HG03108 (cell line): ENCODE results near the gene PAPSS2.
"Not testable (repeated sequence)": the region's sequence is repeated elsewhere in the genome, so short reads cannot be mapped to it uniquely, and the experiment has no call there.

Source experiments
- ATAC-seq: cut with Tn5 transposase; IDR thresholded peaks from one replicate; pipeline ENCODE4 v1.9.1; 2021; ENCODE audit warnings: moderate library complexity; ENCODE audit not compliant: unreplicated experiment

The PAPSS2 gene

GRCh38 chr10:87742992-87743610 lies 83.4 kb downstream of the PAPSS2 start:
- ATAC-seq, result not testable (repeated sequence)

- ATAC-seq, result no peak
These were observed 84.9 kb downstream of the PAPSS2 start for GRCh38 chr10:87744606-87745005.

GRCh38 chr10:87746911-87747310 lies 87.2 kb downstream of the PAPSS2 start:
- no peak for ATAC-seq

DNA sequence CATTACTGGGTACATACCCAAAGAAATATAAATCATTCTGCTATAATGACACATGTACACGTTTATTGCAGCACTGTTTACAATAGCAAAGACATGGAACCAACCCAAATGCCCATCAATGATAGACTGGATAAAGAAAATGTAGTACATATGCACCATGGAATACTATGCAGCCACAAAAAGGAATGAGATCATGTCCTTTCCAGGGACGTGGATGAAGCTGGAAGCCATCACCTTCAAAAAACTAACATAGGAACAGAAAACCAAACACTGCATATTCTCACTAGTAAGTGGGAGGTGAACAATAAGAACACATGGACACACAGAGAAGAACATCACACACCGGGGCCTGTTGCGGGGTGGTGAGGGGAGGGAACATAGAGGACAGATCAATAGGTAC lies 88.6 kb downstream of the PAPSS2 start:
- not testable (repeated sequence) for ATAC-seq

DNA sequence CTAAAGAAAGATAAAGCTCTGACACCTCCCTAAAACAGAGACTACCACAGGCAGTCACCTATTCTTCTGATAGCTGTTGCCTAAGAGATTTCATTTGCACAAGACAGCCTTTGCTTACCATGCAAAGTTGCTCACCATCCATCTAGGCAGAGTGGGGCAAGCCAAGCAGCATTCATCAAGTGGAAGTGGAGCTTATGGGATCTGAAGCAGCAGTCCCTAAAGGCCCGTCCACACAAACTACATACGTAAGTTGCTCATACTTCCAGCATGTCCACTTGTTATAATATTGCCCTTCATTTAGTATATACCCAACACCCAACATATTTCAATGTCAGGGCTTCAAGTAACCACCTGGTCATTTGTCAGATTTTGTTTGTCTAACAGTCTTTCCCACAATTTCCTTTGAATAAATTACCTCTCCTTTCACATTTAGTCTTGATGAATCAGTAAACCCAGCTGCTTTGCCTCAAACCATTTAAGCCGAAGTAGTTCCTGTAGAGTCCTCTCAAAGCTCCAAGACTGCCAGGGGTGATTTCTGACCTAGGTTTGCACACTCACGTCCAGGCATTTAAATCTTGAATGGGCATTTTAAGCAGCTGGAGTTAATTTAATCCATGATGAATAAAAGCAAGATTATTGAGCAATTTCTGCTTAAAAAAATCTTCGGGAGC lies 90.5 kb downstream of the PAPSS2 start:
- no peak for ATAC-seq

DNA sequence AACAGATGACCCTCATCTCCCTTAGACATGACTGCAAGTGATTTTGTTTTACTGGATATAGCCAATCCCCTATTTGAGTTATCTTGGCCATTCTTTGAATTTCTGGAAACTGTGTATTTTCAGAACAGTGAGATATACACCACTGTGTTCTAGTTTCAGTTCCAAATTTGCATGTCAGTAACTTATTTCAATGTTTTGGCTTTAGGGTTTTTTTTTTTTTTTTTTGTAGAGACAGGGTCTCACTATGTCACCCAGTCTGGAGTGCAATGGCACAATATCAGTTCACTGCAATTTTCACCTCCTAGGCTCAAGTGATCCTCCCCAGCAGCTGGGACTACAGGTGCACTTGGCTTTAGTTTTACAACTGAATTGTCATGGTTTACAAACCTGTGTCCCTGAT lies 91.1 kb downstream of the PAPSS2 start:
- peak; percentile 62 for ATAC-seq

- no peak for ATAC-seq
These were observed 91.6 kb downstream of the PAPSS2 start for GRCh38 chr10:87751274-87751673.

DNA sequence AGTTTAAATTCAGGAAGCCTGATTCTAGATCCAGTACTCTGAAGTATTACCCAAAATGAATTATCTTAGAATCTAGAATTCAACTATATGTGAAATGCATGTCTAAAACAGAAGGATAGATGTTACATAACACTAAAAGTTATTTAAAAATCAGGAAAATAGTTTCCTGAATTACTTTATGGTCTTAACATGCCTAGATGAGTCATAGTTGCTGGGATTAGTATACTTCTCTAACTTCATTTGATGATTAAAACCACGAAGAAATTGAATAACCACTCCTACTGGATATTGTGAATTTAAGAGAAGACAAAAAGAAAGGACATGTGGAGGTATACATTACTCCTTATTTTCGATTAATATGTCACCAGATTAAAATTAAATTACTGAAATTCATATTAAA lies 92.9 kb downstream of the PAPSS2 start:
- ATAC-seq, result no peak

- no peak for ATAC-seq
These were observed 94.6 kb downstream of the PAPSS2 start for GRCh38 chr10:87753995-87754866.

GRCh38 chr10:87757685-87758084 lies 98.0 kb downstream of the PAPSS2 start:
- no peak for ATAC-seq

DNA sequence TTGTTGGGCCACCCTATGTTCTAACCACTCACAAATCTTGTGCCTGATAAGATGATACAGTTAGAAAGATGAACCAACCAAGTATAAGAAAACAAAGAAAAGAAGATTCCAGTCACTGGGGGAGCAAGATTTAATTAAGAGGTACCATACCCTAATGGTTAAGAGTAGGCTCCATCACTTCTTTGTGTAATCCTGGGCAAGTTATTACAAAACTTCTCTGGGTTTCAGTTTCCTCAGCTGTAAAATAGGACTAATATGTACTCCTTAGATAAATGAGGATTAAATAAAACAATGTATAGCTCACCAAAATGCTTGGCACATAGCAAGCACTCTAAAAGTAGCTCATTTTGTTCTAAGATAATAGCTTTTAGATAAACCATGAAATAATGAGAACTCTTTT lies 99.9 kb downstream of the PAPSS2 start:
- ATAC-seq, result no peak

GRCh38 chr10:87760195-87760905 lies 100.7 kb downstream of the PAPSS2 start:
- no peak for ATAC-seq

DNA sequence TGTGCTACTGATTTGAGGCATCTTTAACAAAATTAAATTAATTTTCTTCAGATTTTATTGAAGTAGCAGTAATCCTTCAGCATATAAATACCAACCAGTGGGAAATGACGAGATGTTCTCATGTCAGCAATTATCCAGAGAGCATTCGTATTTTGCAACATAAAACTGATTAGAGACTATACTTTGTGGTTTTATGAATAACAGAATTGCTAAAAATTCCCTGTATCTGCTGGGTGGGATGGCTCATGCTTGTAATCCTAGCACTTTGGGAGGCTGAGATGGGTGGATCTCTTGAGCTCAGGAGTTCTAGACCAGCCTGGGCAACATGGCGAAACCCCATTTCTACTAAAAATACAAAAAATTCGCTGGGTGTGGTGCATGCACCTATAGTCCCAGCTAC lies 101.5 kb downstream of the PAPSS2 start:
- no peak for ATAC-seq

- no peak for ATAC-seq
These were observed 102.2 kb downstream of the PAPSS2 start for GRCh38 chr10:87761892-87762291.

- no peak for ATAC-seq
These were observed 103.6 kb downstream of the PAPSS2 start for GRCh38 chr10:87763086-87763861.

- ATAC-seq, result no peak
These were observed 104.6 kb downstream of the PAPSS2 start for GRCh38 chr10:87764072-87764934.

DNA sequence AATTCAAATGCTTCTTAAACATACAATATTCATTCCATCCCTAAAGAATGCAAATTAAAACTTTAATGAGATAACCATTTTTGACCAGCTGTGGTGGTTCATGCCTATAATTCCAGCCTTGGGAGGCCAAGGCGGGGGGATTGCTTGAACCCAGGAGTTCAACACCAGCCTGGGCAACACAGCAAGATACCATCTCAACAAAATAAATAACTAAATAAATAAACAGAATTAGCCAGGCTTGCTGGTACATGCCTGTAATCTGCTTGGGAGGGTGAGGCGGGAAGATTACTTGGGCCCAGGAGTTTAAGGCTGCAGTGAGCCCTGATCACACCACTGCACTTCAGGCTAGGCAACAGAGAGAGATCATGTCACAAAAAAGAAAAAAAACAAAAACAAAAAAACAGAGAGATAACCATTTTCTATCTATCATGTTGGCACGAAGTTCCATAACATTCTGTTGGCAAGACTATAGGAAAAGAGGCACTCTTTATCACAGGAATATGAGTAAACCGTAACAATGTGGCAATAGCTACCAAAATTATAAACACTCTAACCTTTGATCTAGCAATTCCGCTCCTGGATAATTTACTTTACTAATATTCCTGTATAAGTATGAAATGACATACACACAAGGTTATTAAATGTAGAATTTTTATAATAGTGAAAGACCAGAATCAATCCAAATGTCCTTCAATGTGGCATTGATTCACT lies 106.1 kb downstream of the PAPSS2 start:
- ATAC-seq, result no peak

DNA sequence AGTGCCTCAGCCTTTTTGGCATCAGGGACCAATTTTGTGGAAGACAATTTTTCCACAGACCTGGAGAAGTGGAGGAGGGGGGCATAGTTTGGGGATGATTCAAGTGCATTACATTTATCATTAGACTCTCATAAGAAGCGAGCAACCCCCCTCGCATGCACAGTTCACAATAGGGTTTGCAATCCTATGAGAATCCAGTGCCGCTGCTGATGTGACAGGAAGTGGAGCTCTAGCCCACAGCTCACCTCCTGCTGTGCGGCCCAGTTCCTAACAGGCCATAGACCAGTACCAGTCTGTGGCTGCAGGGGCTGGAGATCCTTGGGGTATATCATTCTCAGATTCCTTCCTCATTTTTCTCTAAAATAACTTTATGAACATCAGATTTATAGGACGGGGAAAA lies 107.6 kb downstream of the PAPSS2 start:
- no peak for ATAC-seq
